Keratinocyte (primary cell): ENCODE data around the gene C19orf85. TPM values are rescaled to one million over a fixed set of nuclear protein-coding genes. Genes with fewer than 3 reads are reported as not detected.

Experiments
- DNase-seq: peaks from one replicate; pipeline ENCODE4 v3.0.0-alpha.2; 2011; ENCODE audit warnings: low read depth, missing footprints, low spot score
- FAIRE-seq: peaks from 2 replicates; lab custom pipeline; 2011; peaks lifted over from hg19 to GRCh38; lab: Jason Lieb, UNC
- H2AFZ ChIP-seq: 2 replicates; pipeline ENCODE4 v1.6.0; 2012; ENCODE audit warnings: low read length, control low read depth, inconsistent platforms; ENCODE audit not compliant: control insufficient read depth
- H3K27ac ChIP-seq: 2 replicates; pipeline ENCODE4 v1.5.1; 2011; ENCODE audit warnings: low read length; ENCODE audit not compliant: control insufficient read depth, insufficient read depth
- H3K27me3 ChIP-seq: 3 replicates; pipeline ENCODE4 v1.6.0; 2011; ENCODE audit warnings: low read length; ENCODE audit not compliant: control insufficient read depth, insufficient read depth; ENCODE audit errors: extremely low read depth
- H3K36me3 ChIP-seq, 2 experiments: 2 replicates in 1 of 2; 3 replicates in 1 of 2; pipeline ENCODE4 v1.5.1; 2011; ENCODE audit warnings: low read length in 2 of 2, mild to moderate bottlenecking in 1 of 2; ENCODE audit not compliant: control insufficient read depth in 2 of 2, insufficient read depth in 2 of 2; ENCODE audit errors: extremely low read depth in 1 of 2
- H3K4me1 ChIP-seq: 3 replicates; pipeline ENCODE4 v1.5.1; 2011; ENCODE audit warnings: low read length; ENCODE audit not compliant: control insufficient read depth, insufficient read depth; ENCODE audit errors: extremely low read depth
- H3K4me2 ChIP-seq: 3 replicates; pipeline ENCODE4 v1.6.0; 2011; ENCODE audit warnings: low read depth, low read length; ENCODE audit not compliant: control insufficient read depth, insufficient read depth; ENCODE audit errors: extremely low read depth
- H3K4me3 ChIP-seq, 3 experiments: fragments of 200-600 bp in 1 of 3; sonication (generic) in 1 of 3; 2 replicates in 2 of 3; 3 replicates in 1 of 3; pipeline ENCODE4 v1.5.1; 2011 to 2016; ENCODE audit warnings: low read length in 3 of 3, mild to moderate bottlenecking in 3 of 3, control low read depth in 2 of 3, inconsistent platforms in 1 of 3, low read depth in 1 of 3, mixed read lengths in 1 of 3, mixed run types in 1 of 3, moderate library complexity in 1 of 3; ENCODE audit not compliant: control insufficient read depth in 2 of 3, insufficient read depth in 2 of 3; ENCODE audit errors: extremely low read depth in 1 of 3
- H3K79me2 ChIP-seq: 2 replicates; pipeline ENCODE4 v1.6.0; 2012; ENCODE audit warnings: low read length; ENCODE audit not compliant: control insufficient read depth, insufficient read depth
- H3K9ac ChIP-seq: 3 replicates; pipeline ENCODE4 v1.6.0; 2011; ENCODE audit warnings: low read length; ENCODE audit not compliant: control insufficient read depth, insufficient read depth; ENCODE audit errors: extremely low read depth
- H3K9me1 ChIP-seq: 3 replicates; pipeline ENCODE4 v1.6.0; 2011; ENCODE audit warnings: low read length; ENCODE audit not compliant: control insufficient read depth, insufficient read depth; ENCODE audit errors: extremely low read depth
- H3K9me3 ChIP-seq: 2 replicates; pipeline ENCODE4 v1.5.1; 2012; ENCODE audit warnings: low read depth, low read length; ENCODE audit not compliant: control insufficient read depth
- H4K20me1 ChIP-seq: 3 replicates; pipeline ENCODE4 v1.6.0; 2011; ENCODE audit warnings: low read length; ENCODE audit not compliant: control insufficient read depth, insufficient read depth; ENCODE audit errors: extremely low read depth
- CTCF ChIP-seq, 3 experiments: IDR thresholded peaks in 1 of 3; conservative IDR thresholded peaks in 1 of 3; optimal IDR thresholded peaks in 1 of 3; 2 replicates in 2 of 3; 3 replicates in 1 of 3; pipeline versions ENCODE3 to v1.5.1; 2011; ENCODE audit warnings: low read length in 3 of 3, mild to moderate bottlenecking in 3 of 3, moderate library complexity in 2 of 3, control low read depth in 1 of 3, inconsistent platforms in 1 of 3; ENCODE audit not compliant: insufficient read depth in 2 of 3; ENCODE audit errors: extremely low read depth in 1 of 3
- EZH2 ChIP-seq: IDR thresholded peaks from one replicate; pipeline ENCODE4 v1.6.1; 2012; ENCODE audit warnings: inconsistent platforms, mild to moderate bottlenecking, low read length, moderate library complexity
- dilution Hi-C: fragments of 300-500 bp; cut with MboI; formaldehyde crosslinking; loops from one replicate; pipeline ENCODE4 v1.7.0; 2020; ENCODE audit warnings: low sequenced_read_pairs; ENCODE audit not compliant: extremely low pct_ligation_motif_present
- polyA plus RNA-seq, 5 experiments: library from polyadenylated mRNA; depleted of rRNA in 3 of 5; stranded (reverse) in 3 of 5; stranded (forward) in 1 of 5; unstranded in 1 of 5; fragments of >200 nt; gene quantifications; 1 replicate in 1 of 5; 2 replicates in 3 of 5; 3 replicates in 1 of 5; pipeline versions ENCODE4 v1.2.1 to v1.2.3, GENCODE V29; 2011 to 2012; ENCODE audit warnings: missing spikeins in 2 of 5, low read depth in 1 of 5, low replicate concordance in 1 of 5

Gene C19orf85
- polyA plus RNA-seq, 1 donor (not counting 4 experiments of a cell fraction or from before 2014, with no cell fraction given) = not detected

DNA sequence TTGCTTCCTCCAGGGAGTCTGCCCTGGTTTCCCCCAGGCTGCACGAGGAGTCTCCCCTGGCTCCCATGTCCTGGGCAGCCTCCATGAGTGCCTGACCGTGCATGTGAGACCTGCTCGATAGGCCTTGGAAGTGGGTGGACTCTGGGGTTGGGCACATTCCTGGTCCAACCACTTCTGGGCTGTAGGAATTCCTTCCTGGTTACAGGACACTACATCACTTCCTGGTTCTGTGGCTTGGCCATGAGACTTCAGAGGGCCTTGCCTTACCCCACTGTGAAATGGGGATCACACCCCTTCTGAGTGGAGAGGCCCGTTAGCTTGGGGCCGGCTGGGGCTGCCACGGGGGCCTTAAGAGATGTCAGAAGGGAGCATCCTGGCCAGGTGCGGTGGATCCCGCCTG is 7.9 kb upstream of the C19orf85 start:
- Histone ChIP-seq H3K4me3 (no peak overlapping the region), H2AFZ (no peak overlapping the region), H3K9ac (no peak overlapping the region), H3K27me3 (no peaks in the 10 kb centered on the region), H3K27ac (peak overlapping the region; percentile 30), H3K4me1 (peaks cover 17% of the 10 kb centered on the region), H3K36me3 (no peaks in the 10 kb centered on the region), H3K4me2 (peak overlapping the region; percentile 12), H3K9me1 (no peaks in the 10 kb centered on the region), H4K20me1 (no peaks in the 10 kb centered on the region), H3K9me3 (no peaks in the 10 kb centered on the region), H3K79me2 (no peaks in the 10 kb centered on the region)
- dilution Hi-C loops = no loop called here
- DNase-seq (peak; percentile 78), FAIRE-seq (peak; percentile 90)
- no peak for TF ChIP-seq EZH2
- TF ChIP-seq CTCF (optimal IDR thresholded peaks at IDR 0.05 in 1 of 3, IDR thresholded peaks at IDR 0.05 in 1 of 3, conservative IDR thresholded peaks at IDR 0.05 in 1 of 3; ENCODE audit: extremely low read depth in 1 of 3, insufficient read depth in 2 of 3, low read length in 3 of 3) = no peak

- H2AFZ ChIP-seq = peak overlapping the region; percentile 30
- dilution Hi-C loops = no loop called here
- FAIRE-seq (no peak), DNase-seq (no peak)
- no peak overlapping the region for H3K4me3 ChIP-seq
- H3K4me2 ChIP-seq = no peak overlapping the region
- H3K4me1 ChIP-seq = peaks cover 17% of the 10 kb centered on the region
- H4K20me1 ChIP-seq = no peaks in the 10 kb centered on the region
- no peaks in the 10 kb centered on the region for H3K9me3 ChIP-seq
- H3K9ac ChIP-seq = no peak overlapping the region
- no peaks in the 10 kb centered on the region for H3K27me3 ChIP-seq
- H3K9me1 ChIP-seq = no peaks in the 10 kb centered on the region
- no peak overlapping the region for H3K27ac ChIP-seq
- H3K79me2 ChIP-seq = no peaks in the 10 kb centered on the region
- TF ChIP-seq CTCF (optimal IDR thresholded peaks at IDR 0.05 in 1 of 3, IDR thresholded peaks at IDR 0.05 in 1 of 3, conservative IDR thresholded peaks at IDR 0.05 in 1 of 3; ENCODE audit: extremely low read depth in 1 of 3, insufficient read depth in 2 of 3, low read length in 3 of 3) = no peak
- no peak for TF ChIP-seq EZH2
- no peaks in the 10 kb centered on the region for H3K36me3 ChIP-seq
Measured at GRCh38 chr19:55471266-55471665, 6.7 kb upstream of the C19orf85 start.
